Measurements from ENCODE around the gene KYAT1.

DNA sequence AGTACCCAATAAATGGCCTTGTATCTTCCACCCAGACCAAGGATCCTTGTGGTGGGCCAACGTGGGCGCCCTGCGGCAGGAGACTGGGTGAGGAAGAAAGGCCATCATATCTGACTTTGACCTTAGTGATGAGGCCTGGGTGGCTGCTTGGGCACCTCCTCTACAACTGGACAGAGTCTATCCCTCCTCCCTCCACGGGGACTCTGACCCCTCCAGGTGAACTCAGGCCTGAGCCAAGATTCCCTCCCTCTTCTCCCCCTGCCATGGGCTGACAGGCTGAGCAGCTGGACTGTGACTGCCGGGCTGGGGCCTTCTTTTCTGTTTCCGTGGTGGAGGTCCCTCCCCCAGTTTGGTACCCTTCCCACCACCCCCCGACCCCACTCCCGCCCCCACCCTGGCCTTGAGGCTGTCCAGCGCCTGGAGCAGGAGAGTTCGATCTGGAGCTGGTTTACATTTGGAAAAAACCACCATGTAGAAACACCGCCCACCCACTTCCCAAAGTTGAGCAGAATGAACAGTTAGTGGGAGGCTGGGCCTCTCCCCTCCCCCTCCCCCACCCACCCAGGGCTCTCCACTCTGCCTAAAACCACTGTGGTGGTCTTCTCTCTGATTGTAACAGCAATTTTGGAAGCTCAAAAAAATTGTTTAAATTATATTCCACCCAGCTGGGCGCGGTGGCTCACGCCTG, 37.8 kb upstream of the KYAT1 start:
- TF ChIP-seq, protein P1, sequence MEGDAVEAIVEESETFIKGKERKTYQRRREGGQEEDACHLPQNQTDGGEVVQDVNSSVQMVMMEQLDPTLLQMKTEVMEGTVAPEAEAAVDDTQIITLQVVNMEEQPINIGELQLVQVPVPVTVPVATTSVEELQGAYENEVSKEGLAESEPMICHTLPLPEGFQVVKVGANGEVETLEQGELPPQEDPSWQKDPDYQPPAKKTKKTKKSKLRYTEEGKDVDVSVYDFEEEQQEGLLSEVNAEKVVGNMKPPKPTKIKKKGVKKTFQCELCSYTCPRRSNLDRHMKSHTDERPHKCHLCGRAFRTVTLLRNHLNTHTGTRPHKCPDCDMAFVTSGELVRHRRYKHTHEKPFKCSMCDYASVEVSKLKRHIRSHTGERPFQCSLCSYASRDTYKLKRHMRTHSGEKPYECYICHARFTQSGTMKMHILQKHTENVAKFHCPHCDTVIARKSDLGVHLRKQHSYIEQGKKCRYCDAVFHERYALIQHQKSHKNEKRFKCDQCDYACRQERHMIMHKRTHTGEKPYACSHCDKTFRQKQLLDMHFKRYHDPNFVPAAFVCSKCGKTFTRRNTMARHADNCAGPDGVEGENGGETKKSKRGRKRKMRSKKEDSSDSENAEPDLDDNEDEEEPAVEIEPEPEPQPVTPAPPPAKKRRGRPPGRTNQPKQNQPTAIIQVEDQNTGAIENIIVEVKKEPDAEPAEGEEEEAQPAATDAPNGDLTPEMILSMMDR (IDR thresholded peaks at IDR 0.05; ENCODE audit: low read depth, low read length), result no peak
- no peak for TF ChIP-seq POLR2A (IDR thresholded peaks at IDR 0.05; ENCODE audit: extremely low read depth, insufficient read length)
- no peak for TF ChIP-seq MYC (IDR thresholded peaks at IDR 0.05; ENCODE audit: low read depth, low read length)
- TF ChIP-seq, protein P2, sequence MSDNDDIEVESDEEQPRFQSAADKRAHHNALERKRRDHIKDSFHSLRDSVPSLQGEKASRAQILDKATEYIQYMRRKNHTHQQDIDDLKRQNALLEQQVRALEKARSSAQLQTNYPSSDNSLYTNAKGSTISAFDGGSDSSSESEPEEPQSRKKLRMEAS (IDR thresholded peaks at IDR 0.05; ENCODE audit: low read depth, low read length), result no peak
